Urinary bladder (tissue), 4 donors: Measurements from ENCODE around the gene MELTF. TPM values are rescaled to one million over a fixed set of nuclear protein-coding genes. Genes with fewer than 3 reads are reported as not detected.
"Not testable (repeated sequence)": the region's sequence is repeated elsewhere in the genome, so short reads cannot be mapped to it uniquely, and the experiment has no call there.

ENCODE experiments used
- DNase-seq: peaks from one replicate; pipeline ENCODE4 v3.0.0-alpha.2; 2015; ENCODE audit errors: extremely low spot score
- H3K27ac ChIP-seq: one replicate; pipeline ENCODE4 v1.5.1; 2013; ENCODE audit warnings: low read depth, mild to moderate bottlenecking, moderate library complexity
- H3K36me3 ChIP-seq: one replicate; pipeline ENCODE4 v1.6.1; 2013; ENCODE audit warnings: mild to moderate bottlenecking, moderate library complexity; ENCODE audit not compliant: insufficient read depth
- H3K4me1 ChIP-seq: one replicate; pipeline ENCODE4 v1.6.1; 2013; ENCODE audit warnings: mild to moderate bottlenecking, moderate library complexity; ENCODE audit not compliant: insufficient read depth
- H3K4me3 ChIP-seq: one replicate; pipeline ENCODE4 v1.5.1; 2013; ENCODE audit warnings: low read depth, low read length
- WGBS: extraction: QIAGEN DNeasy Blood & Tissue Kit; methylation state at CpG from one replicate; pipeline ENCODE4 v1.1.7; 2013; 5-methylcytosine and 5-hydroxymethylcytosine counted together
- polyA plus RNA-seq: library from polyadenylated mRNA; stranded (reverse); fragments of 200-250 nt; gene quantifications from one replicate; pipeline ENCODE4 v1.2.3, GENCODE V29; 2013
- total RNA-seq: library from RNA; depleted of rRNA; stranded (reverse); fragments of >200 nt; gene quantifications from one replicate; pipeline ENCODE4 v1.2.3, GENCODE V29; 2014
- donor health status: healthy with polysubstance abuse.
- donor health status: healthy.

Gene MELTF
- total RNA-seq = 8.4 TPM
- 4.9 TPM for polyA plus RNA-seq

DNA sequence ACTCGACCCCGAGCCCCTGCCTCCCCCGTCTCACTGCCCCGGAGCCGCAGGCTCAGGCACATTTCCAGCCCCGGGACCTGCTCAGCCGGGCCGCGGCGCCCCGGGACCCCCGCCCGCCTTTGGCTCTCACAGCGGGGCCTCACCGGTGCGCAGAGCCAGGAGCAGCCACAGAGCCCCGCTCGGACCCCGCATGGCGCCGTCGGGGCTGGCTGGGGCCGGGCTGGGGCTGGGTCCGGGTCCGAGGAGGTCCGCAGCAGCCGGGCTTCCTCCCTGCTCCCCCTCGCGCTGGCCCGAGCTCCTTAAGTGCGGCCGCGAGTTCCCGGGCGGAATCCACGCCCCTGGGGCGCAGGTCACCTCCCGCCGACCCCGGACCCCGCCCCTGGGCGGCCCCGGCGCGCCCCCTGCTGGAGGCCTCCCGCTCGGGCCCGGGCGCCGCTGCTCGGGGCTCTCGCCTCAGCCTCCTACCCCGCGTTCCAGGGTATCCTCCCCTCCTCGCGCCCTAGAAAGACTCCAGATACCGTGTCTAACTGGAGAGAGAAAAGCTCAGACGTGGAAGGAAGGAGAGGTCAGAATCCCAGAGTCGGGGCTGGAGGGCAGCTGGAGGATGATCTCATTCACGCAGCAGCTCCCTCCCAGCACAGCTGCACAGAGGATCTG is at the start of gene MELTF:
MELTF (minus strand) TSS at position 307 of the 657 bp plus-strand sequence; CDS start at position 192, 115 bp downstream.
- Histone ChIP-seq H3K27ac (no peak within 1 kb of the TSS), H3K4me3 (peak within 1 kb of the TSS; percentile 45), H3K4me1 (no peaks in the 10 kb centered on the region), H3K36me3 (no peaks in the 10 kb centered on the region)
- WGBS = 1% methylated on average over 60 of the region's 60 CpGs
- DNase-seq = no peak

- H3K4me3 ChIP-seq = no peak overlapping the region
- H3K27ac ChIP-seq = no peak overlapping the region
- no peaks in the 10 kb centered on the region for H3K36me3 ChIP-seq
- 90% methylated on average over 4 of the region's 4 CpGs for WGBS
- no peak for DNase-seq
- no peaks in the 10 kb centered on the region for H3K4me1 ChIP-seq
Observed at GRCh38 chr3:197076415-197076814, 46.8 kb upstream of the MELTF start.

DNA sequence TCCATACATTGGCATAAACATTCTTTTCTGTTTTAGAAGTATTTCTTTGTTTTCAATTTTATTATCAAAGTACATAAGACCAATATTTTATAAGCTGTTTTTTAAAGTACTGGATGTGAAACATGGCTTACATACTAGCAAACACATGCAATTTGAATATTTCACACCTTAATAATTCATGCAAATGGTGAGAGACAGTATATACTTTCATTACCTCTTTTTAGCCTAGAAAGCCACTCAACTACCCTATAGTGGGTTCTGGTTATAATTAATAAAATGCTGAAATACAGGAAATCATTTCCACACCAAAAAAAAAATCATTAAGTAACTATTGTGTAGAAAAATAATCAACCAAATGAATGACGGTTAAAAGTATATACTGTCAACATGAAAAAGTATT is 38.5 kb upstream of the MELTF start:
- H3K4me1 ChIP-seq = no peaks in the 10 kb centered on the region
- no peak for DNase-seq
- H3K36me3 ChIP-seq = no peaks in the 10 kb centered on the region
- no peak overlapping the region for H3K27ac ChIP-seq
- WGBS = 96% methylated on average over 1 of the region's 1 CpG
- H3K4me3 ChIP-seq = no peak overlapping the region

DNA sequence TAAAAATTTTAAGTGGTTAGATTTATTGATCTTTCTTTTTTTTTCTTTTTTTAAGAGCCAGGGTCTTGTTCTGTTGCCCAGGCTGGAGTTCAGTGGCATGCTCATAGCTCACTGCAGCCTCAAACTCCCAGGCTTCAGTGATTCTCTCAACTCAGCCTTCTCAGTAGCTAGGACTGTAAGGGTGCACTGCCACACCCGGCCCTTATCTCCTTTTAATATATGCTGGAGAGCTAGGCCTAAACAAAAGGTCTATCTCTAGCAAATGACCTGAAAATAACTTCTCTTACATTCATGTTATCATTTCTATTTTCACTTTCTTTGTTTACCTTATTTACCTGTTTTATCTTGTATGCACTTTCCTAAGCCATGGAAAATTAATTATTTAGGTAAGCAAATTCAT is 35.2 kb upstream of the MELTF start:
- Histone ChIP-seq H3K36me3 (peaks cover 2% of the 10 kb centered on the region), H3K27ac (no peak overlapping the region), H3K4me3 (no peak overlapping the region), H3K4me1 (no peaks in the 10 kb centered on the region)
- WGBS = 86% methylated on average over 1 of the region's 1 CpG
- no peak for DNase-seq

DNA sequence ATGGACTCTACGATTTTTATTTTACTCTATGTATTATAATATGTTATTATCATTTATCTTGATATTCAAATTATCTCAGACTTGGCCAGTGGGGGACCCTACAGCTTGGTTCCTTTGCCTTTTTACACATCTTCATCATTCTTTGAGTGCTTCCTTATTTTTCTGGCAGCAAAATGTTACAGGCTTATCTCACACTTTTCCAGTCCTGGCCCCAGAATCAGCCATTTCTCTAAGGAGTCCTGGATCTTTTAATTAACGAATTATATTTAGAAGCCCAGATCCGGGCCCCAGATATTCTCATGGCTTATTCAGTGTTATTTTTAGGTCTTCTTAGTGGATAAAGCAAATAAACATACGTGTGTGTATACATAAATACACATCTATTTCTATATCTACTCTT is 32.8 kb upstream of the MELTF start:
- no peak overlapping the region for H3K27ac ChIP-seq
- no peak overlapping the region for H3K4me3 ChIP-seq
- no peaks in the 10 kb centered on the region for H3K4me1 ChIP-seq
- H3K36me3 ChIP-seq = peaks cover 2% of the 10 kb centered on the region
- WGBS = 79% methylated on average over 4 of the region's 4 CpGs
- DNase-seq = no peak

- H3K4me1 ChIP-seq, H3K4me3 ChIP-seq, DNase-seq, H3K27ac ChIP-seq, H3K36me3 ChIP-seq: not testable (repeated sequence)
- 96% methylated on average over 6 of the region's 6 CpGs for WGBS
Observed at GRCh38 chr3:197051637-197052036, 22.0 kb upstream of the MELTF start.

DNA sequence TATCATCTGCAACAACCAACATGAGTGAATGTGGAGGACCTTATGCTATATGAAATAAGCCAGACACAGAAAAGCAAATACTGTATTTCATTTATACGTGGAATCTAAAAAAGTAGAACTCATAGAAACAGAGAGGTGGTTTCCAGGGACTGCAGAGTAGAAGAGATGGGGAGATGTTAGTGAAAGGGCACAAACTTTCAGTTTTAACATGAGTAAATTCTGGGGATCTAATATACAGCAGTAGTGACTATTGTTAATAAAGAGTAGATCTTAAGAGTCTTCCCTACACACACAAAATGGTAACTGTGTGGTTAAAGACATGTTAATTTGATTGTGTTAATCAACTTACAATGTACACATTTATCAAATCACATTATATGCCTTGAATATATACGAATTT is 20.9 kb upstream of the MELTF start:
- WGBS = 94% methylated on average over 2 of the region's 2 CpGs
- DNase-seq = no peak
- Histone ChIP-seq H3K27ac (no peak overlapping the region), H3K4me1 (no peaks in the 10 kb centered on the region), H3K4me3 (no peak overlapping the region), H3K36me3 (peaks cover 4% of the 10 kb centered on the region)

DNA sequence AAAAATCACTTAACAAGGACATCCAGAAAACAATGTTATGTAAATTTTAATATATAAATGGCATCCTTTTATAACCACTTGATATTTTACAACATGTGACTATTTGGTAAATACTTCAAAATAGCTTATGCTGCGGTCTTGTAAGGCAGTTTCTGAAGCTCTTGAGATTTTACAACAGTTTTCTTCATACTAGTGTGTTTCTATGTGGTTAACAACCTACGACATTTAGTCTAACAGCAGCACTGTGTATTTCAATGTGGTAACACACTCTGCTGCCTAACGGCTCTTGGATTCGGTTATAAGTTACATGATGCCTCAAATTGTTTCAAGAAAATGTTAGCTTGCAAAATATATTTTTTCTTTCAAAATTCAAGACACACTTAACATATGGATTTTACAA is 12.9 kb upstream of the MELTF start:
- Histone ChIP-seq H3K36me3 (peaks cover 1% of the 10 kb centered on the region), H3K4me1 (no peaks in the 10 kb centered on the region), H3K27ac (no peak overlapping the region), H3K4me3 (no peak overlapping the region)
- WGBS = 95% methylated on average over 4 of the region's 4 CpGs
- no peak for DNase-seq

GRCh38 chr3:197041875-197042488 is 12.4 kb upstream of the MELTF start:
- H3K27ac ChIP-seq = no peak overlapping the region
- WGBS = 90% methylated on average over 6 of the region's 6 CpGs
- H3K36me3 ChIP-seq = peaks cover 1% of the 10 kb centered on the region
- no peak for DNase-seq
- H3K4me3 ChIP-seq = no peak overlapping the region
- no peaks in the 10 kb centered on the region for H3K4me1 ChIP-seq

GRCh38 chr3:197040658-197041057 is 11.0 kb upstream of the MELTF start:
- no peaks in the 10 kb centered on the region for H3K4me1 ChIP-seq
- H3K4me3 ChIP-seq = no peak overlapping the region
- H3K27ac ChIP-seq = no peak overlapping the region
- 77% methylated on average over 4 of the region's 4 CpGs for WGBS
- peaks cover 1% of the 10 kb centered on the region for H3K36me3 ChIP-seq
- DNase-seq = no peak

- no peak for DNase-seq
- 88% methylated on average over 14 of the region's 14 CpGs for WGBS
- H3K4me1 ChIP-seq = no peaks in the 10 kb centered on the region
- peaks cover 1% of the 10 kb centered on the region for H3K36me3 ChIP-seq
- H3K4me3 ChIP-seq = no peak overlapping the region
- H3K27ac ChIP-seq = no peak overlapping the region
Observed at GRCh38 chr3:197038679-197039462, 9.3 kb upstream of the MELTF start.

- 37% methylated on average over 3 of the region's 3 CpGs for WGBS
- H3K4me1 ChIP-seq = no peaks in the 10 kb centered on the region
- H3K4me3 ChIP-seq = no peak overlapping the region
- DNase-seq = no peak
- no peaks in the 10 kb centered on the region for H3K36me3 ChIP-seq
- no peak overlapping the region for H3K27ac ChIP-seq
Observed at GRCh38 chr3:197035577-197035976, 6.0 kb upstream of the MELTF start.

DNA sequence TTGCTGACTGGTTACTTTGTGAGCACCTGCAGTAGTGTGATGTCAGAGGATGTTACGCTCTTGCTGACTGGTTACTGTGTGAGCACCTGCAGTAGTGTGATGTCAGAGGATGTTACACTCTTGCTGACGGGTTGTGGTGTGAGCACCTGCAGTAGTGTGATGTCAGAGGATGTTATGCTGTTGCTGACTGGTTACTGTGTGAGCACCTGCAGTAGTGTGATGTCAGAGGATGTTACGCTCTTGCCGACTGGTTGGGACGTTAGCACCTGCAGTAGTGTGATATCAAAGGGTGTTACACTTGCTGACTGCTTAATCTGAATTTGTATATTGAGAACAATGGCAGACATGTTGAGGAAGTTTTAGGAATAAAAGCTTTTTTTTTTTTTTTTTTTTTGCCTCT is 5.2 kb upstream of the MELTF start:
- not testable (repeated sequence) for H3K4me1 ChIP-seq, H3K4me3 ChIP-seq, H3K36me3 ChIP-seq, H3K27ac ChIP-seq, DNase-seq
- 75% methylated on average over 5 of the region's 5 CpGs for WGBS

GRCh38 chr3:197033764-197034163 is 4.1 kb upstream of the MELTF start:
- H3K27ac ChIP-seq, H3K36me3 ChIP-seq, H3K4me3 ChIP-seq, DNase-seq, H3K4me1 ChIP-seq: not testable (repeated sequence)
- 84% methylated on average over 3 of the region's 3 CpGs for WGBS
